Neural progenitor cell (in vitro differentiated cells): ENCODE measurements around the gene SMIM35. TPM values are rescaled to one million over a fixed set of nuclear protein-coding genes. Genes with fewer than 3 reads are reported as not detected.

Source experiments
- DNase-seq: peaks from one replicate; pipeline ENCODE4 v3.0.0-alpha.2; 2016; ENCODE audit warnings: low spot score
- H2AFZ ChIP-seq: fragments of 200-600 bp; sonication (generic); replicated peaks from 2 replicates; pipeline ENCODE4 v1.6.1; 2016; ENCODE audit warnings: antibody characterized with exemption
- H3F3A ChIP-seq: fragments of 200-600 bp; sonication (generic); 2 replicates; pipeline ENCODE4 v1.6.1; 2016; ENCODE audit warnings: antibody characterized with exemption, low read depth
- H3K27ac ChIP-seq: fragments of 200-600 bp; sonication (generic); 2 replicates; pipeline ENCODE4 v1.5.1; 2016; ENCODE audit warnings: mild to moderate bottlenecking
- H3K27me3 ChIP-seq: fragments of 200-600 bp; sonication (generic); 2 replicates; pipeline ENCODE4 v1.6.1; 2016; ENCODE audit warnings: mild to moderate bottlenecking, moderate library complexity
- H3K36me3 ChIP-seq: fragments of 200-600 bp; sonication (generic); 2 replicates; pipeline ENCODE4 v1.5.1; 2016
- H3K4me1 ChIP-seq: fragments of 200-600 bp; sonication (generic); 2 replicates; pipeline ENCODE4 v1.6.1; 2016; ENCODE audit warnings: mixed run types
- H3K4me2 ChIP-seq: fragments of 200-600 bp; sonication (generic); 2 replicates; pipeline ENCODE4 v1.6.1; 2016
- H3K4me3 ChIP-seq: fragments of 200-600 bp; sonication (generic); 2 replicates; pipeline ENCODE4 v1.5.1; 2016
- H3K79me2 ChIP-seq: fragments of 200-600 bp; sonication (generic); 2 replicates; pipeline ENCODE4 v1.6.1; 2016; ENCODE audit warnings: low read depth
- H3K9ac ChIP-seq: fragments of 200-600 bp; sonication (generic); 2 replicates; pipeline ENCODE4 v1.6.1; 2016
- H3K9me3 ChIP-seq: fragments of 200-600 bp; sonication (generic); 2 replicates; pipeline ENCODE4 v1.5.1; 2016; ENCODE audit warnings: low read depth
- H4K20me1 ChIP-seq: fragments of 200-600 bp; sonication (generic); 2 replicates; pipeline ENCODE4 v1.6.1; 2016; ENCODE audit warnings: low read depth
- H3K27ac Mint-ChIP-seq: 3 replicates; pipeline ENCODE4 v1.8.0; 2021; ENCODE audit warnings: mixed read lengths
- H3K27me3 Mint-ChIP-seq: 2 replicates; pipeline ENCODE4 v1.8.0; 2022; ENCODE audit warnings: low read depth, mild to moderate bottlenecking, inconsistent platforms, moderate library complexity, mixed read lengths; ENCODE audit not compliant: insufficient read depth
- H3K36me3 Mint-ChIP-seq: 3 replicates; pipeline ENCODE4 v1.8.0; 2021; ENCODE audit warnings: mixed read lengths
- H3K4me1 Mint-ChIP-seq: 3 replicates; pipeline ENCODE4 v1.8.0; 2021; ENCODE audit warnings: mixed read lengths
- H3K4me3 Mint-ChIP-seq: 3 replicates; pipeline ENCODE4 v1.8.0; 2021; ENCODE audit warnings: mild to moderate bottlenecking, moderate library complexity, mixed read lengths
- H3K9me3 Mint-ChIP-seq: 3 replicates; pipeline ENCODE4 v1.8.0; 2020; ENCODE audit warnings: mixed read lengths
- EZH2 ChIP-seq: fragments of 200-600 bp; sonication (generic); IDR thresholded peaks from 2 replicates; pipeline ENCODE4 v1.6.1; 2017; ENCODE audit warnings: antibody characterized with exemption, mild to moderate bottlenecking, moderate library complexity
- EZH2phosphoT487 ChIP-seq: fragments of 200-600 bp; sonication (generic); IDR thresholded peaks from 2 replicates; pipeline ENCODE4 v1.6.1; 2017; ENCODE audit warnings: antibody characterized with exemption
- total RNA-seq: library from RNA; depleted of rRNA; stranded (reverse); fragments of >200 nt; gene quantifications from 2 replicates; pipeline ENCODE4 v1.2.3, GENCODE V29; 2015; ENCODE audit warnings: low replicate concordance
- TF ChIP-seq, protein P1 (sequence below): fragments of 200-600 bp; sonication (generic); IDR thresholded peaks from 2 replicates; pipeline ENCODE4 v1.5.1; 2017; ENCODE audit warnings: antibody characterized with exemption, mild to moderate bottlenecking

The SMIM35 gene
- total RNA-seq, 1 donor from 2014 or later, result not detected

DNA sequence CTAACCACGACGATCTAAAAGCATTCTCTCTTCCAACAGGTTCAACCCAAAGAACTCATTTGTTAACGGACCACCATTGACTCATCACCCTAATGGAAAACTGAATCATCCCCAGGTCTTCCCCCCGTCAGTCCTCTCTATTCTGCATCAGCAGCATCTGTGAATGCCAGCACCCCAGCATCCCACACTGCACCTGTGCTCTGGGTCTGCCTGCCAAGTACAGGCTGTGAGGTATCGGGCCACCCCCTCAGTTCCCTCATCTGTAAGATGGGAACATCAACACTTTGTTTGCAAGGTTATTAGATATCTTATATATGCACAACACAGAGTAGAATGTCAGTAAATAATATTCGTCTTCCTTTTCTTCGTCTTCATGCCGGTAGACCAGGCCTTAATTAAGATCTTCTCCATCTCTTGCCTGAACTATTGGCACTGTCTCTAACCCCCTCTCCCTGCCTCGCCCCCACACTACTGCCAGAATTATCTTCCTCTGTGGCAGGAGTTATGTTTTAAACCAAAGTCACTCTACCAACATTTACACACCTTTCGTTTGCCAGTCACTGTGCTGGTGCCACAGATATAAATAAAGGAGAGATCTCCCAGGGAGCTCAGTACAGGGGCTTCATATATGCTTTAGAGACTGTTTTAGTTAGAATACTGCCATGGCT is 17.7 kb downstream of the SMIM35 start:
- Mint-ChIP-seq H3K4me3 (no peak overlapping the region), H3K27ac (no peak overlapping the region), H3K9me3 (no peaks in the 10 kb centered on the region)

DNA sequence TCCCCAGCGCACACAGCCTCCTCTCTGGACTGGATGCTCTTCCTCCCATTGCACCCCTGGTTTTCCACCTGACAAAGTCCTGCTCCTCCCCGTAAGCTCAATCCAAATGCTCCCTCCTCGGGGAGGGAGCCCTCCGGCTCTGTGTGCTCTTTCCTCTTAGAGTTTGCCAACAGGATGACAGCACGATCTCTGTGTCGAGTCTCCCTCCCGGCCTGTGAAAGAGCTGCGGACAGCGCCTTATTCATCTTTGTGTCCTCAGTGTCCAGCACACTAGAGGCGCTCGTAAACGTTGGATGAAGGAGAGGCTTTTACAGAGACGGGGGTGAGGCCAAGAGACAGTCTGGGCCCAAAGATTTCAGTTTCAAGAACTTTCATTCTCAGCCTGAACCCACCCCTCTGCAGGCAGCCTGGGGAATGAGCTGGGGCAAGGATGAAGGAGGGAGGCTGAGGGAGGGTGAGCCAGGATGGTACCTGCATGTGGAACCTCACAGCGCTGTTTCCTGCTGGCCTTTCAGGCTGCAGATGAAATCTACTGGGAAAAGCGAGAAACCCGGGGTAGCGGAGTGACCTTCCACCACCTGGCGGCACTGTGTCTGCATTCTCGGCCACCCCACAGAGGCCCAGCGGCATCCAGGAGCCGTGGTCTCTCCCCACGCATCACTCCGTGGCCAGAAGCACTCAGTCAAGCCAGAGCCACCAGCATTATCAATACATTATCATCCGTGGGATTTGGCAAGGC is 18.4 kb downstream of the SMIM35 start:
- no peaks in the 10 kb centered on the region for H4K20me1 ChIP-seq
- peaks cover 12% of the 10 kb centered on the region for H3K27me3 Mint-ChIP-seq
- peak; percentile 57 for DNase-seq

More for the DNA sequence above, 17.7 kb downstream of the SMIM35 start:
- peaks cover 18% of the 10 kb centered on the region for H3K4me1 ChIP-seq
- no peak overlapping the region for H3K9ac ChIP-seq
- TF ChIP-seq EZH2phosphoT487 (no peak), EZH2 (no peak)
- TF ChIP-seq, protein P1, sequence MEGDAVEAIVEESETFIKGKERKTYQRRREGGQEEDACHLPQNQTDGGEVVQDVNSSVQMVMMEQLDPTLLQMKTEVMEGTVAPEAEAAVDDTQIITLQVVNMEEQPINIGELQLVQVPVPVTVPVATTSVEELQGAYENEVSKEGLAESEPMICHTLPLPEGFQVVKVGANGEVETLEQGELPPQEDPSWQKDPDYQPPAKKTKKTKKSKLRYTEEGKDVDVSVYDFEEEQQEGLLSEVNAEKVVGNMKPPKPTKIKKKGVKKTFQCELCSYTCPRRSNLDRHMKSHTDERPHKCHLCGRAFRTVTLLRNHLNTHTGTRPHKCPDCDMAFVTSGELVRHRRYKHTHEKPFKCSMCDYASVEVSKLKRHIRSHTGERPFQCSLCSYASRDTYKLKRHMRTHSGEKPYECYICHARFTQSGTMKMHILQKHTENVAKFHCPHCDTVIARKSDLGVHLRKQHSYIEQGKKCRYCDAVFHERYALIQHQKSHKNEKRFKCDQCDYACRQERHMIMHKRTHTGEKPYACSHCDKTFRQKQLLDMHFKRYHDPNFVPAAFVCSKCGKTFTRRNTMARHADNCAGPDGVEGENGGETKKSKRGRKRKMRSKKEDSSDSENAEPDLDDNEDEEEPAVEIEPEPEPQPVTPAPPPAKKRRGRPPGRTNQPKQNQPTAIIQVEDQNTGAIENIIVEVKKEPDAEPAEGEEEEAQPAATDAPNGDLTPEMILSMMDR, result no peak
- H3K9me3 ChIP-seq, result no peaks in the 10 kb centered on the region
- no peak overlapping the region for H2AFZ ChIP-seq
- no peaks in the 10 kb centered on the region for H3K27me3 ChIP-seq
- no peaks in the 10 kb centered on the region for H3K36me3 Mint-ChIP-seq
- peaks cover 10% of the 10 kb centered on the region for H3K4me1 Mint-ChIP-seq
- H3K36me3 ChIP-seq, result no peaks in the 10 kb centered on the region
- peaks cover 12% of the 10 kb centered on the region for H3K27me3 Mint-ChIP-seq
- no peaks in the 10 kb centered on the region for H3F3A ChIP-seq
- H4K20me1 ChIP-seq, result no peaks in the 10 kb centered on the region
- DNase-seq, result no peak
- H3K4me3 ChIP-seq, result no peak overlapping the region
- H3K79me2 ChIP-seq, result no peaks in the 10 kb centered on the region
- H3K4me2 ChIP-seq, result no peak overlapping the region
- no peak overlapping the region for H3K27ac ChIP-seq

DNA sequence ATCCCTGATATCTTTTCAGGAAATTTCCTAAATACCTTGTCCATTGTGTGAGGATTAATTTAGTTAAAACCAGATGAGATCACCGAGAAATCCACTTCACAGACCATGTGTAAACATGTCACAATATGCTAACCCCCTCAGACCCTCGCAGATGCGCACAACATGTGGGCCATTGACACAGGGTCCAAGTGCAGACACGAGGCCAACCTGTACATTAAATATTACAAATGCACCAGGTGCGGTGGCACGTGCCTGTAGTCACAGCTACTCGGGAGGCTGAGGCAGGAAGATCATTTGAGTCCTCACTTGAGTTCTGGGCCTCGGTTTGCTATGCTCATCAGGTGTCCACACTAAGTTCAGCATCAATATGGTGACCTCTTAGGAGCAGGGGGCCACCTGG is 19.8 kb downstream of the SMIM35 start:
- H3K9ac ChIP-seq, result no peak overlapping the region
- no peaks in the 10 kb centered on the region for H3K9me3 ChIP-seq
- no peaks in the 10 kb centered on the region for H3K79me2 ChIP-seq
- H3K4me2 ChIP-seq, result no peak overlapping the region
- H3K4me1 ChIP-seq, result peaks cover 18% of the 10 kb centered on the region
- Mint-ChIP-seq H3K9me3 (no peaks in the 10 kb centered on the region), H3K27ac (no peak overlapping the region), H3K27me3 (peaks cover 13% of the 10 kb centered on the region), H3K4me3 (no peak overlapping the region), H3K36me3 (no peaks in the 10 kb centered on the region), H3K4me1 (peaks cover 6% of the 10 kb centered on the region)
- no peak overlapping the region for H3K4me3 ChIP-seq
- H3K27me3 ChIP-seq, result no peaks in the 10 kb centered on the region
- no peak overlapping the region for H2AFZ ChIP-seq
- H3F3A ChIP-seq, result no peaks in the 10 kb centered on the region
- H3K27ac ChIP-seq, result no peak overlapping the region
- no peaks in the 10 kb centered on the region for H3K36me3 ChIP-seq
- H4K20me1 ChIP-seq, result no peaks in the 10 kb centered on the region
- DNase-seq, result no peak
- TF ChIP-seq EZH2phosphoT487 (no peak), EZH2 (no peak)
- TF ChIP-seq, protein P1, result no peak

More for the DNA sequence above, 18.4 kb downstream of the SMIM35 start:
- Histone ChIP-seq H2AFZ (no peak overlapping the region), H3K79me2 (no peaks in the 10 kb centered on the region), H3K9me3 (no peaks in the 10 kb centered on the region), H3K27ac (no peak overlapping the region), H3K27me3 (no peaks in the 10 kb centered on the region), H3K4me2 (no peak overlapping the region), H3K4me3 (no peak overlapping the region), H3F3A (no peaks in the 10 kb centered on the region), H3K36me3 (no peaks in the 10 kb centered on the region), H3K9ac (no peak overlapping the region), H3K4me1 (peaks cover 18% of the 10 kb centered on the region)
- Mint-ChIP-seq H3K4me3 (no peak overlapping the region), H3K9me3 (no peaks in the 10 kb centered on the region), H3K4me1 (peaks cover 10% of the 10 kb centered on the region), H3K36me3 (no peaks in the 10 kb centered on the region), H3K27ac (no peak overlapping the region)
- TF ChIP-seq, protein P1, result peak; percentile 44
- no peak for TF ChIP-seq EZH2
